Stimulated activated naive CD8-positive, alpha-beta T cell treated with anti-CD3 and anti-CD28 coated beads, Interleukin-15, Interleukin-2, amounts not matched to agents 100 ng/mL and 50 ng/mL, for 24 hours (primary cell): Measurements from ENCODE around the gene RALY.
A peak's percentile ranks its signal among the peaks of the same experiment; 100 is the strongest.
"Not testable (repeated sequence)": the region's sequence is repeated elsewhere in the genome, so short reads cannot be mapped to it uniquely, and the experiment has no call there.

ENCODE experiments used
- H3K27ac Mint-ChIP-seq: one replicate; pipeline ENCODE4 v1.8.0; 2021; ENCODE audit warnings: mild to moderate bottlenecking, mixed read lengths
- H3K27me3 Mint-ChIP-seq: one replicate; pipeline ENCODE4 v1.8.0; 2021; ENCODE audit warnings: mixed read lengths
- H3K36me3 Mint-ChIP-seq: one replicate; pipeline ENCODE4 v1.8.0; 2021; ENCODE audit warnings: low read depth, mixed read lengths
- H3K4me1 Mint-ChIP-seq: one replicate; pipeline ENCODE4 v1.8.0; 2021; ENCODE audit warnings: low read depth, mixed read lengths
- H3K4me3 Mint-ChIP-seq: one replicate; pipeline ENCODE4 v1.8.0; 2021; ENCODE audit warnings: mild to moderate bottlenecking, mixed read lengths
- H3K9me3 Mint-ChIP-seq: one replicate; pipeline ENCODE4 v1.8.0; 2021; ENCODE audit warnings: mixed read lengths

Gene RALY

DNA sequence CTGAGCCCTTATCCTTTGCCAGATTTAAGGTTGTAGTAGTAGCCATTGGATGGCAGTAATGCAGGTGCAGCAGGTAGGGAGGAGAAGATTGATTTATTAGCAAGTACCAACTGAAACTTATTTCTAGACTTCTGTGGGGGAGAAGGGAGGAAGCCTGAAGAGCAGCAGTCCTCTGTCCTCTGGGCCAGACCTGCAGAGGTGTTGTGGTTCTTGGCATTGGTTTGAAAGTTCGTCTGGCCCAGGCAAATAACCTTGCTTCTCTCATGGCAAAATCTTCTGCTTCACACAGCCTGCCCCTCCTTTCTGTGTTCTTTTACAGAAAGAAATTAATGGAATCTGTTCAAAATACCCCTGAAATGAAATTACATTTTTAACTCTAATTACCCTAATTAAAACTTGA, 24.5 kb downstream of the RALY start:
- Mint-ChIP-seq H3K9me3 (no peaks in the 10 kb centered on the region), H3K4me1 (peaks cover 89% of the 10 kb centered on the region), H3K27me3 (no peaks in the 10 kb centered on the region), H3K36me3 (peaks cover 14% of the 10 kb centered on the region), H3K27ac (peak overlapping the region; percentile 12), H3K4me3 (no peak overlapping the region)

DNA sequence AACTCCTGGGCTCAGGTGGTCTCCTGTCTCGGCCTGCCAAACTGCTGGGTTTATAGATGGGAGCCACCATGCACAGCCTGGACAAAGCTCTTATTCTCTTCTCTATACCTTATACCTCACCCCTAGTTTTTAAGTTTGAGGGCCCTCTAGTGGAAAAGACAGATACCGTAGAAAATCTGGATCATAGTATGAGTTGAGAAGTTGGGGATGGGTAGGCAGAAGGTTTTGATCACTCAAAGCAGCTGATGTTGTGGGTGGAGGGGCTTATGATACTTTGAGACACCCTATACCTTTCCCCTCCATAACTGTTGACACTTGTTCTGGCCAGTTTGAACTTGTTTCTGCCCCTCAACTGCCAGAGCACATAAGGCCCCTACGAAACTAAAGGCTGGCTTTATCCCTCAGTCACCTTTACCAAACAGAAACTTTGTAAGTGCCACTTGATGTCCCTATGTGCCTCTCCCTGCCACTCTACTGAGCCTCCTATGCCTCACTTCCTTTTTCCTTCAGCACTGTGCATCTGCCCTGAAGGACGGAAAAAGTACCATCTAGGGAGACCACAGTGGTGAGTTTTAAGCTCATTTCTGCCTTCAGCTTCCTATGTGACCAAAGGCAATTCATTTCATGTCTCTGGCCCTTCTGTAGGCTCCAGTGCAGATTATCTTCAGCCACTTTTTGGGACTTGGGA, 28.6 kb downstream of the RALY start:
- peak overlapping the region; percentile 3 for H3K4me3 Mint-ChIP-seq
- peak overlapping the region; percentile 70 for H3K27ac Mint-ChIP-seq
- peaks cover 81% of the 10 kb centered on the region for H3K4me1 Mint-ChIP-seq
- peaks cover 16% of the 10 kb centered on the region for H3K36me3 Mint-ChIP-seq
- H3K9me3 Mint-ChIP-seq: no peaks in the 10 kb centered on the region
- H3K27me3 Mint-ChIP-seq: no peaks in the 10 kb centered on the region

- H3K4me3 Mint-ChIP-seq: peak overlapping the region; percentile 3
- H3K27ac Mint-ChIP-seq: peak overlapping the region; percentile 70
- no peaks in the 10 kb centered on the region for H3K27me3 Mint-ChIP-seq
- H3K9me3 Mint-ChIP-seq: no peaks in the 10 kb centered on the region
- H3K36me3 Mint-ChIP-seq: peaks cover 14% of the 10 kb centered on the region
- peaks cover 81% of the 10 kb centered on the region for H3K4me1 Mint-ChIP-seq
These were observed 29.1 kb downstream of the RALY start for GRCh38 chr20:34022839-34023234.

DNA sequence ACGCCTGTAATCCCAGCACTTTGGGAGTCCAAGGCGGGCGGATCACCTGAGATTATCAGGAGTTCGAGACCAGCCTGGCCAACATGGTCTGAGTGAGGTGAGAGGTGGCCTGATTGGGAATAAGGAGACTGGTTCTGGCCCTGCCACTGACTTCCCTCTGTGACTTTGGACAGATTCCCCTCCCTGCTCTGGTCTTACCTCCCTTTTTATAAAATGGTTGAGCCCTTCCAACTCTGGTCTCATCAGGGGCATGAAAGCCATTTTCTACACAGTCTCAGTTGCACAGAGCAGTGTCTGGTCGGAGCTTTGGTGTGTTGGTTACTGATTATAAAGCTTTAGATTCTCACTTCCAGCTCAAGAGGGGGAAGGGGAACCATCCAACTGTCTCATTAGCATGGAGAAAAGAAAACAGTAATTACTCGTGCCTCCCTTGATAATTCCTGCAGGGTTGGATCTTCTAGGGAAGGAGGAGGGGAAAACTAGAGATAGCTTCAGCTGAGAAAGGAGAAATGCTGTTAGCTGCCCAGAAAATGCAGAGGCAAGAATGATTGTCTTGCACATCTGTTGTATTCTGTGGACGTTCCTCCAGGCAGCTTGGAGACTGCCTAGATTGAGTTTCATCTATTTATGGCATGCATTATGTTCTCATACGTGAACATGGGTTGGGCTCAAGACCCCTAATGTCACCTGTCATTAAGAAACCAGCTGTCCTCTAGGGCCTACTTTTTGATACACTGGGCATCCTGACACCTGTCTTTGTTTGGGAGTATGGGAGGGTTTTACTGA, 30.4 kb downstream of the RALY start:
- Mint-ChIP-seq H3K27ac (peak overlapping the region; percentile 36), H3K27me3 (no peaks in the 10 kb centered on the region), H3K4me3 (no peak overlapping the region), H3K9me3 (no peaks in the 10 kb centered on the region), H3K4me1 (peaks cover 80% of the 10 kb centered on the region), H3K36me3 (peaks cover 12% of the 10 kb centered on the region)

- Mint-ChIP-seq H3K27ac (peak overlapping the region; percentile 52), H3K4me3 (no peak overlapping the region)
These were observed 31.1 kb downstream of the RALY start for GRCh38 chr20:34024723-34025351.

DNA sequence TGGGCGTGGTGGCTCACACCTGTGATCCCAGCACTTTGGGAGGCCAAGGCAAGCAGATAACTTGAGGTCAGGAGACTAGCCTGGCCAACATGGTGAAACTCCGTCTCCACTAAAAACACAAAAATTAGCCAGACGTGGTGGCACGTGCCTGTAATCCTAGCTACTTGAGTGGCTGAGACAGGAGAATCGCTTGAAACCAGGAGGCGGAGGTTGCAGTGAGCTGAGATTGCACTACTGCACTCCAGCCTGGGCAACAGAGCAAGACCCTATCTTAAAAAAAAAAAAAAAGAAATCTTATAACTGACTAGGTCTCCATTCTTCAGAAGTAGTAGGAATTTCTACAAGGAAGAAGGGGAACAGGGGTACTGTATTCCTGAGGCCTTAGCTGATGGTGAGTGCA, 34.3 kb downstream of the RALY start:
- not testable (repeated sequence) for H3K27me3 Mint-ChIP-seq, H3K27ac Mint-ChIP-seq, H3K9me3 Mint-ChIP-seq, H3K4me3 Mint-ChIP-seq
- H3K36me3 Mint-ChIP-seq: peaks cover 15% of the 10 kb centered on the region
- peaks cover 51% of the 10 kb centered on the region for H3K4me1 Mint-ChIP-seq

More at GRCh38 chr20:34024723-34025351, 31.1 kb downstream of the RALY start:
- Mint-ChIP-seq H3K27me3 (no peaks in the 10 kb centered on the region), H3K4me1 (peaks cover 74% of the 10 kb centered on the region), H3K9me3 (no peaks in the 10 kb centered on the region), H3K36me3 (peaks cover 12% of the 10 kb centered on the region)

DNA sequence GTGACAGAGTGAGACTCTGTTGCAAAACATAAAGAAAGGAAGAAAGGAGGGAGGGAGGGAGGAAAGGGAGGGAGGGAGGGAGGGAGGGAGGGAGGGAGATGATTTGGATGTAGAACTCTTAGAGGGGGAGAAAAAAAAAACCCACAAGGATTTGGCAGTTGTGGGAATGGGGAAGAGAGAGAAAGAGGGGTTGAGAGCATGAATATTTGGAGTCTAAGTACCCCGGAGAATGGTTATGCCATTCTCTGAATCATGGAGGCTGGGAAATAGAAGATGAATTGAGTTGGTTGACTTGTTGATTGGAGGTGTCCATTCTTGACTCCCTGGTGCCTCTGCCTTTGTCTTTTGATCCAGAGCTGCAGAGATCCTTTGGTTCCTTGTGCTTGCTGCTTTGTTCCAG, 35.7 kb downstream of the RALY start:
- no peaks in the 10 kb centered on the region for H3K9me3 Mint-ChIP-seq
- H3K36me3 Mint-ChIP-seq: peaks cover 15% of the 10 kb centered on the region
- no peaks in the 10 kb centered on the region for H3K27me3 Mint-ChIP-seq
- H3K4me1 Mint-ChIP-seq: peaks cover 48% of the 10 kb centered on the region
- H3K4me3 Mint-ChIP-seq: no peak overlapping the region
- no peak overlapping the region for H3K27ac Mint-ChIP-seq

DNA sequence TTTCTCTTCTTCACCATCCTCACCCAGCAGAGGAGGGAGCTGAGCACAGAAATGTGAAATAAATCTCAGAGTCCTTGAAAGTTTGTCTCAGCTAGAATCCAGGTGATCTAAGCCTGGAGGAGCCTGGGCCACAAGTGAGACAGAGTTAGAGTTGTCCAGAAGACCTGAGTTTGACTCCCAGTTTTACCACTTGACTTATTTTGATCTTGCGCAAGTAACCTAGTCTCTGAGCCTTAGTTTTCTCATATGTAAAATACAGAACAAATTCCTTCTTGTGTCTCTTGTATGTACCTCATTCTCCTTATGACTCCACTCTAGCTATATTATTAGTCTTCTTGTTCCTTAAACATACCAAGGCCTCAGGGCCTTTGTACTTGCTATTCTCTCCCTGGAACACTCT, 36.7 kb downstream of the RALY start:
- Mint-ChIP-seq H3K27me3 (no peaks in the 10 kb centered on the region), H3K36me3 (peaks cover 16% of the 10 kb centered on the region), H3K9me3 (no peaks in the 10 kb centered on the region), H3K4me3 (no peak overlapping the region), H3K27ac (peak overlapping the region; percentile 24), H3K4me1 (peaks cover 49% of the 10 kb centered on the region)

DNA sequence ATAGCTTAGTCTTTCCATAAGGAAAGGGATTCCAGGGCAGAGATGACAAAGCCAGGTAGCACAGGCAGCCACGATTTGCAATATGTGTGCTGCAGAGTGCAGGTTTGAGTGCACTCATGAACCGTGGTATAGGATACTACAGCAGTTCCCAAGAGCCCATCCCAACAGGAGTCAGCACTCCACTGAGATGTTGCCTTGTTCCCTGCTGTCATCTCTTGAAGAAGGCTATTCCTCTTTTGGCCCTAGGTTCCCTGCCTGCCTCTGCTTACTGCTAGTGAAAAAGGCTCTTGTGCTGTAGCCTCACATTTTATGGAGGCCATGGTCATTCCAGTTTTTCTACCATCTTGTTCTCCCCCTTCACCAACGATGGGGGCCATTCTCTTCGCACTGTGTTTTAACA, 40.2 kb downstream of the RALY start:
- H3K36me3 Mint-ChIP-seq: peaks cover 15% of the 10 kb centered on the region
- H3K27ac Mint-ChIP-seq: no peak overlapping the region
- H3K4me1 Mint-ChIP-seq: peaks cover 54% of the 10 kb centered on the region
- H3K27me3 Mint-ChIP-seq: no peaks in the 10 kb centered on the region
- no peaks in the 10 kb centered on the region for H3K9me3 Mint-ChIP-seq
- no peak overlapping the region for H3K4me3 Mint-ChIP-seq

- H3K4me1 Mint-ChIP-seq: peaks cover 75% of the 10 kb centered on the region
- peak overlapping the region; percentile 14 for H3K4me3 Mint-ChIP-seq
- peaks cover 9% of the 10 kb centered on the region for H3K36me3 Mint-ChIP-seq
- no peaks in the 10 kb centered on the region for H3K9me3 Mint-ChIP-seq
- H3K27me3 Mint-ChIP-seq: no peaks in the 10 kb centered on the region
- peak overlapping the region; percentile 46 for H3K27ac Mint-ChIP-seq
These were observed 43.4 kb downstream of the RALY start for GRCh38 chr20:34037121-34037520.

GRCh38 chr20:34037767-34038166, 44.1 kb downstream of the RALY start:
- Mint-ChIP-seq H3K36me3 (peaks cover 6% of the 10 kb centered on the region), H3K27me3 (no peaks in the 10 kb centered on the region), H3K27ac (no peak overlapping the region), H3K9me3 (no peaks in the 10 kb centered on the region), H3K4me1 (peaks cover 79% of the 10 kb centered on the region), H3K4me3 (no peak overlapping the region)

DNA sequence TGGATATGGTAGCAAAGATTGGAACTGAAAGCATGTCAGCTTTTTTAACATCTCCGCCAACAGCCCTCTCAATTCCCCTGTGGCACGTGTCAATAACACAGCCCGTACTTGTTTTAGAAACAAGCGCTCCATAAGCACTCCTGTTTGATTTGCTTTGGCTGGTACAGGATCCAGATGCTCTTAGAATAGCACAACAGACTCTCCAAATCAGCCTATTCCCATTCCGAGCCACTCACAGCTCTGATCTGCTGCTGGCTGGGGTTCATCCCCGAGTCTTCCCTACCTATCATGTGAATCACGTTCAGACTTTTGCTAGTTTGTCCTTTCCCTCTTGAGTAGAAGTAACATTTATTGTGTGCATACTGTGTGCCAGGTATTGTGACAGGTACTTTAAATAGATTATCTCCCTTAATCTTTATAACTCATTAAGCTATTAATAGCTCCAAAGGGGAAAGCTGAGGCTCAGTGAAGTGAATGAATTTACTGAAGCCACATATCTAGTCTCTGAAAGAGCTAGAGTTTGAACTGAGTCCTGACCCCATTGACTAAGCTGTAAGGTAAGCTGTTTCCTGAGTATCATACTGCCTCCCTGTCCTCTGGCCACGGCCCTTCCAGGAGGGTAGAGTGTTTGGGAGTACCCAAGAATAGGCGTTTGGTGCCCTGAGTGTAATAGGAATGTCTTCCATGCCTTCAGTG, 46.7 kb downstream of the RALY start:
- H3K4me1 Mint-ChIP-seq: peaks cover 80% of the 10 kb centered on the region

DNA sequence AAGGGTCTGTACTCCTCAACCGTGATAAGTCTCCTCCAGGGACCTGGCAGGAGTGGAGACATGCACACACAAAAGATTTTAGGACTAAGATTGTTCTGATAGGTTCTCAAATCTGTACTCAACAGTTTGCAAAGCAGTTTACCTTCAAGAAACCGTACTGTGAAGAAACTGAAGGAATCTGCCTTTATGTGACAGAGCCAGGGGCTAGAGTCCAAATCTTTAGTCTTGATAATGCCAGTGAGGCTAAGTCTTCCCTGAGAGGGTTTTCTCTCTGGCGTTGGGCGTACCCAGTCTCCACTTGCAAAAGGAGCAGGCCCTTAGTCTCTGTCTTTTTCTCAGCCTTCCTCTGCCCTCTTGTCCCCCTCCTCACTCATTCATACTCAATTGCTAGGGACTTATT, 47.5 kb downstream of the RALY start:
- H3K9me3 Mint-ChIP-seq: no peaks in the 10 kb centered on the region
- no peak overlapping the region for H3K27ac Mint-ChIP-seq
- H3K4me1 Mint-ChIP-seq: peaks cover 78% of the 10 kb centered on the region
- peaks cover 7% of the 10 kb centered on the region for H3K36me3 Mint-ChIP-seq
- H3K27me3 Mint-ChIP-seq: no peaks in the 10 kb centered on the region
- no peak overlapping the region for H3K4me3 Mint-ChIP-seq

More for the DNA sequence above, 46.7 kb downstream of the RALY start:
- Mint-ChIP-seq H3K27me3 (no peaks in the 10 kb centered on the region), H3K36me3 (peaks cover 6% of the 10 kb centered on the region), H3K9me3 (no peaks in the 10 kb centered on the region), H3K27ac (no peak overlapping the region), H3K4me3 (no peak overlapping the region)

DNA sequence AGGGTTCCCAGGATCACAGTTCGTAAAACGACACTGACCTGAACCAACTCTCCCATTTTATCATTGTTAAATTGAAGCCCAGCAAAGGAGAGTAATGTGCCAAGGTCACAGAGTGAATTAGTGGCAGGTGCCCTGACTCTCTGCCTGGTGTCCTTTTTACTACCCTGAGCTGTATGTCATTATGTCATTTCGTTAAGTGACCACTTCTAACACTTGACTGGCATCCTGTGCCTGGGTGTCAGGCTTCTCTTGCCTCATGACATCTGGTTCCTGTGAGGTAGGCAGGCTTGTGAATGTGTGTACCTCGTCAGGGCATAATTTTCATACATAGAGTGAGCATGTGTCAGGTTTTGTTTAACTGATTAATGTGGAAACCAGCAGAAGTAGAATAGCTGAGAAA, 48.6 kb downstream of the RALY start:
- H3K4me1 Mint-ChIP-seq: peaks cover 74% of the 10 kb centered on the region
- H3K27ac Mint-ChIP-seq: no peak overlapping the region
- H3K9me3 Mint-ChIP-seq: no peaks in the 10 kb centered on the region
- H3K36me3 Mint-ChIP-seq: peaks cover 12% of the 10 kb centered on the region
- no peaks in the 10 kb centered on the region for H3K27me3 Mint-ChIP-seq
- H3K4me3 Mint-ChIP-seq: no peak overlapping the region

- no peak overlapping the region for H3K27ac Mint-ChIP-seq
- H3K36me3 Mint-ChIP-seq: peaks cover 12% of the 10 kb centered on the region
- no peak overlapping the region for H3K4me3 Mint-ChIP-seq
- no peaks in the 10 kb centered on the region for H3K27me3 Mint-ChIP-seq
- H3K4me1 Mint-ChIP-seq: peaks cover 74% of the 10 kb centered on the region
- no peaks in the 10 kb centered on the region for H3K9me3 Mint-ChIP-seq
These were observed 49.3 kb downstream of the RALY start for GRCh38 chr20:34043025-34043424.
